ENCODE measurements around the gene MIB1. TPM values are rescaled to one million over a fixed set of nuclear protein-coding genes. Genes with fewer than 3 reads are reported as not detected.

The MIB1 gene
- total RNA-seq, 1 donor from 2014 or later, result 45.3 TPM

- no peak for DNase-seq (ENCODE audit: low spot score)
Observed at GRCh38 chr18:21894619-21895367, 154.2 kb downstream of the MIB1 start.

DNA sequence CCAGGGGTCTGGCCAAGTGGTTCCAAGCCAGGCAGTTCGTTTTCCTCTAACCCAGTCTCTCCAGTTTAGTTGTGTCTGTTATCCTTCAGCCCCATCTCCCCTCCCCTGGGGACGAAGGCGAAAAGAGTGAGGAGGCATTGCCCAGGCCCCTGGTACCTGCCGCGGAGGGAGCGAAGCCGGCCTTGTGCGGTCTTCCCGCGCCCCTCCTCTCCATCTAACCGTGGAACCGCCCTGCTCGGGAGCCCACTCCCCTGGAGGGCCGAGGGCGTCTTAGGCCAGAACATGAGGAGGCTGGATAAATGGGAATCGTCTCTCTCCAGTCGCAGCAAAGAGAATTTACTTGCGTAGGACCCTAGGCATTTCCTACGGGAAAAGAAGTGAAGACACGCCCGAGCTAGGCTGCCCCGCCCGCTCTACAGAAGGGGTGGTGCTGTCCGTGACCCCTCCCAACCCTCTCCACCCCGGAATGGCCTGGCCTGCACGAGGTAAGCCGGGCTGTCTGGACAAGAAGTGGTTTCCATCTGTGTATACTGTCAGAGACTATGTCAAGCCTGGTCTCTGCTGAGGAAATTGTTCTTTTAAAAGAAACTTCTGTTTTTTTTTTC, 156.2 kb downstream of the MIB1 start:
- DNase-seq (ENCODE audit: low spot score), result no peak

DNA sequence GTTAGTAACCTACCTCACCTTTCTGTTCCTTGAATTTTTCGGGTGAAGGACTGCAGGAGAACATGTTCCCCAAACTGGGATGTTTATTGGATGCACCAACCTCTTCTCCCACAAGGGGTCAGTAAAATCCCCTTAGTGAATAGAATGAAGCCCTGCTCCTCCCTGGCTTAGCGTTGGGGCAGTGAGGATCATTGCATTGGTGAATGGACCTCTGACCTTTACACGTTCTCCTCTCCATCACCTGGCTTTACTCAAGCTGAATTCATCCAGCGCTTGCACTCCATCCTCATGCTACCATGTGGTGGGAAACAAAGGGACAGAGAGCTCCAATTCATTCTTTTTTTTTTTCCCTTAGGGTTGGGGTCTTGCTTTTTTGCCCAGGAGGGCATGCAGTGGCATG, 157.2 kb downstream of the MIB1 start:
- no peak for DNase-seq (ENCODE audit: low spot score)

DNA sequence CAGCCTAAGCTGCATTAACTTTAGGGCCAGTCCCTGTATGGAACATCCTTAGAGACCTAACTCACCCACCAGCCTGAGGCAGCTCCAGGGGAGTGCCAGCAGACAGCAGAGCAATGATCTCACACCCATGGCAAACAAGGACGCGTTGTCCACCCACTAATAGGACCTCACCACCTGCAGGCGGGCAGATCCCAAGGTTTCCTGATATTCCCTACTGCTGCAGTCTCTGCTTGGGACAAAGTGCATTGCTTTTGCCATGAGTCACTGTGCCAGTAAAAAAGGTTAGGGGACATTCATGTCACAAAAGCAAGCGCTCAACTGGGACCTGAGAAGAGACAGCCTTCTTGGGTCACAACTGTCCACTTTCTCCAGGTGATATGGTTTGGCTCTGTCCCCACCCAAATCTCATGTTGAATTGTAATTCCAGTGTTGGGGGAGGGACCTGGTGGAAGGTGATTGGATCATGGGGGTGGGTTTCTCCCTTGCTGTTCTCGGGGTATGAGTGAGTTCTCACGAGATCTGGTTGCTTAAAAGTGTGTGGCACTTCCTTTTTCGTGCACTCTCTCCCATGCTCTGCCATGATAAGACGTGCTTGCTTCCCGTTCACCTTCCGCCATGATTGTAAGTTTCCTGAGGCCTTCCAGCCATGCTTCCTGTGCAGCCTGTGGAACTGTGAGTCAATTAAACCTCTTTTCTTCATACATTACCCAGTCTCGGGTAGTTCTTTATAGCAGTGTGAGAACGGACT, 160.2 kb downstream of the MIB1 start:
- no peak for DNase-seq (ENCODE audit: low spot score)

DNA sequence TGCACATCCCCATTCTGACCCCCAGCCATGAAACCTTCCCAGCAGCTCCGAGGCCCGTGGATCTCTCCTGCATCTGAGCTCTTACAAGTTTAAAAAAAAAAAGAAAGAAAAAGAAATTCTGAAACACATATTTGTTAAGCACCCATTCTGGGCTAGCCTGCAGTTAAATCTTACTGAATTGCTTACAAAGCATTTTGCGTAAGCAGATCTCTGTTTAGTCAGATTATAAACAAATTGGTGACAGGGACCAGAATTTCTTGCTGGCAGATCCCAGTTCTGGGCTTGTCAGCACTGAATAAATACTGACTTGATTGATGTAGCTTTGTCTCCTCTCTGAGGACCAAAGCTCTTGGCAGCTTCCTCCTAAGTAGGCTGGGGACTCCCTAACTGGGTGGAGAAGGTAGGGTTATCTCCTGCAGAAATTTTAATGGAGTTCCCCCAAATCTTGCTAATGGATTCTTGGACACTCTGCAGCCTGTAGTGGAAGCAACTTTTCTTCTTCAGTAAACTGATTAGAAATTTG, 160.9 kb downstream of the MIB1 start:
- DNase-seq (ENCODE audit: low spot score), result no peak

DNA sequence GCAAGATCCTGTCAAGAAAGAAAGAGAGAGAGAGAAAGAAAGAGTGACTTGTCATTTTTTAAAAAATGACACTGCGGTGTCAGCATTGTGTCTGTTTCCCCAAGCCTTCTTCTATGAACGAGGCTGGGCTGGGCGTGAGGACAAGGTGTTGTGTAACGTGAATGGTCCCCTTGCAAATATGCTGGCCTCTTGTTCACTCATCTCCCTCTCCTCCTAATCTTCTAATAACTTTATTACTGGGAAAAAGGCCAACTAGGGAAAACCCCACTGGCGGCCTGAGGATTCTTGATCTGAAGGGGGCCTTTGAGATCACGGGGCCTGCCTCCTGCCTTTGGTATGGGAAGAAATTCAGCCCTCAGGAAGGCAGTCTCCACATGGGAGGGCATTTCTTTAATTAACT, 163.1 kb downstream of the MIB1 start:
- no peak for DNase-seq (ENCODE audit: low spot score)

- DNase-seq (ENCODE audit: low spot score), result peak; percentile 59
Observed at GRCh38 chr18:21904856-21905255, 164.3 kb downstream of the MIB1 start.

GRCh38 chr18:21907451-21907850, 166.9 kb downstream of the MIB1 start:
- DNase-seq (ENCODE audit: low spot score), result no peak

GRCh38 chr18:21908711-21909110, 168.1 kb downstream of the MIB1 start:
- no peak for DNase-seq (ENCODE audit: low spot score)

DNA sequence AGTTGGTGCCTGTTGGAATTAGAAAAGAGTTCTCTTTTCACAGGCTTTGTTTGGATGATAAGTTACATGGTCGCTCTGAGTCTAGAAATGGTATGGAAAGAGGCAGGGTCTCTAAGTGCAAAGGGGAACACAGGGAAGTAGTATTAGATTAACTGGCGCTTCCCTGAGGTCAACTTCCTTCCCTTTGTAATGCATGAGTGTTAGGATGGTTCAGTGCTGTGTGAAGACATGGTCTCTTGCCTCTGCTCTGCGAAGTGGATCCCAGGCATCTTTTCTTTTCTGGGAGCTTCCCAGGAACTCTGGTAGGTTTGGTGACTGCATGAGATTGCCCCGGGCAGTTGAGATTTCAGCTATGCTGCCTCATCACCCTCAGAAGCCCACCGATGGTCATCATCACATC, 170.3 kb downstream of the MIB1 start:
- DNase-seq (ENCODE audit: low spot score), result no peak

DNA sequence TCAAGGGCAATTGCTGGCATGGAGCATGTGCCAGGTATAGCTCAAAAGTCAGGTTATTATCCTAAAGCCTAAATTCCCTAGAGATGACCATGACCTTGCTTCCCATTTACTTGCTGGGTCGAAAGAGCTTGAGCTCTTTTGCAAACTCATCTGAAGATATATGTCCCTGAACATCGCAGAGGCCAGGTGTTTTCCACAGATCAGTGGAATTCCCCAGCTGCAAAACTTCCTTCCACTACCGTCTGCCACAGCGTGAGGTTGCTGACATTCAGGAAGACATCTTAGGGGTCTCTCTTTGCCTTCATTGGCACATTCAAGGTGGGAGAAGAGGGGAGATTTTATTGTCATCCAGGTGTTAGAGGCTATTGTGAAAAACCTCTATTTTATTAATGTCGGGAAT, 171.0 kb downstream of the MIB1 start:
- no peak for DNase-seq (ENCODE audit: low spot score)

- DNase-seq (ENCODE audit: low spot score), result no peak
Observed at GRCh38 chr18:21912339-21913239, 172.0 kb downstream of the MIB1 start.

DNA sequence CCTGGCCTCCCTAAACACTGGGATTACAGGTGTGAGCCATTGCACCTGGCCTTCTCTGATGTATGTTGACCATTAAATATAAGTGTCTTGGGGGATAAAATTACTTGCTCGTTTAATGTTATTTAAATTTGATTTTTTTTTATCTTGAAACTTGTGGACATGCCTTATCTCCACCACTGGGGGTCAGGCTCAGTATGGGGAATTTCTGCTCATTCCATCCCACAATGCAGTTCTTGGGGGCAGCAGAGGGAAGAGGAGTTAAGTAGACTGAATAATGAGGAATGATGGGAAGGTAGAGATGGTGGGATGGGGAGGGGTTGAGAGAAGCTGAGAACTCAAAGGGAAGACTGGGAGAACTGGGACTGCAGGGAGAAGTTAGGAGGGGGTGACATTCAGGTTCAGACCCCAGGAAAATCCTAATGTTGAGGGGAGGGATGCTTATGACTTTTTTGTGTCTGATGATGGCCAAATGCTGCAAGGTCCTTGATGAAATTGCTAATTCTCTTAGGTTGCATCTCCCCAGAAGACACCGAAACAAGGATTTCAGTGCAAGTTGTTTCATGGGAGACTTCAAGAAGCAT, 174.2 kb downstream of the MIB1 start:
- no peak for DNase-seq (ENCODE audit: low spot score)

- no peak for DNase-seq (ENCODE audit: low spot score)
Observed at GRCh38 chr18:21915546-21915945, 175.0 kb downstream of the MIB1 start.

DNA sequence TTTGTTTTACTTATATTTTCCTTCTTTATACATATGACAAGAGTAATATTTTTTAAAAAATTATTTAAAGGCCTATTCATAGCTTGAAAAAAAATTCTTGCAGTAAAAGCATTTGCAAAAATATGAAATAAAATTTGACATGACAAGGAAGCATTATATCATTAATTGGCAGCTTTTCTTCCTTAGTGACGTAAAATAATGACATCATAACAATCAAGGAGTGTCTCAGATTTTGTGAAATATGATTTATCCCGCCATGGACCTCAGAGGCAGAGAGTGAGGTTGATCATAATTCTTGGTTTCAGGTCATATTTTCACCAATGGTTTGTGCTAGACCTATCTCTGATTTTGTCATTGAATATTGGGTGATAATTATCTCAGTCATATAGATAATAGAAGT, 176.0 kb downstream of the MIB1 start:
- no peak for DNase-seq (ENCODE audit: low spot score)

DNA sequence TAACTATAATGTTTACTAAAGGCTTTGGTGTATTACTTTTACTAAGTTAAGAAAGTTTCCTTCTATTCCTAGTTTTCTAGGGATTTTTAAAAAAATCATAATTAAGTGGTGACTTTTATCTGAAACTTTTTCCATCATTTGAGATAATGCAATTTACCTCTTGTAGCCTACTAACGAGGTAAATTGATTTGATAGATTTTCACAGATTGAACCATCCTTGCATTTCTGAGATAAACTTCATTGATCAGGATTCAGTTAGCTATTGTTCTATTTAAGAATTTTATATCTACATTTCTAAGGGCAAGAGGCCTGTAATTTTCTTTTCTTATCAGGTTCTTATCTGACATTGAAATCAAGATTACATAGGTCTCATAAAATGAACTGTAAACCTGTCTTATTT, 178.1 kb downstream of the MIB1 start:
- no peak for DNase-seq (ENCODE audit: low spot score)

Other genes with a start within 250 kb of the MIB1 start
- gene ESCO1, start 140.1 kb upstream of the MIB1 start, total RNA-seq, result 22.0 TPM
- gene SNRPD1, start 128.5 kb upstream of the MIB1 start, total RNA-seq, result 55.8 TPM
- 16.5 TPM for gene ABHD3, start 36.0 kb upstream of the MIB1 start, total RNA-seq

All from ureter (tissue), 1 donor.